GM12874 (cell line): ENCODE measurements around the gene EP400.

Source experiments
- CTCF ChIP-seq: IDR thresholded peaks from 2 replicates; pipeline ENCODE4 v1.5.1; 2011; ENCODE audit warnings: low read depth, mild to moderate bottlenecking, control low read depth, low read length, moderate library complexity; ENCODE audit not compliant: insufficient read depth

EP400 gene

GRCh38 chr12:131905081-131905629 is 44.6 kb upstream of the EP400 start:
- no peak for TF ChIP-seq CTCF

GRCh38 chr12:131905630-131906091 is 44.1 kb upstream of the EP400 start:
- TF ChIP-seq CTCF: no peak

GRCh38 chr12:131907379-131908091 is 42.2 kb upstream of the EP400 start:
- TF ChIP-seq CTCF: no peak

GRCh38 chr12:131908092-131909080 is 41.4 kb upstream of the EP400 start:
- no peak for TF ChIP-seq CTCF

GRCh38 chr12:131909081-131909751 is 40.5 kb upstream of the EP400 start:
- no peak for TF ChIP-seq CTCF

- TF ChIP-seq CTCF: no peak
These were observed 40.0 kb upstream of the EP400 start for GRCh38 chr12:131909752-131910219.
